GM12892 (cell line): ENCODE measurements around the gene ZDHHC14.

ENCODE experiments used
- POLR2A ChIP-seq: IDR thresholded peaks from 2 replicates; pipeline ENCODE4 v1.6.1; 2011; ENCODE audit warnings: low read depth, low read length, control low read depth
- TAF1 ChIP-seq: IDR thresholded peaks from 2 replicates; pipeline ENCODE4 v1.6.1; 2011; ENCODE audit warnings: low read depth, mild to moderate bottlenecking, control low read depth, low read length, borderline replicate concordance

- TF ChIP-seq TAF1 (no peak), POLR2A (no peak)
Measured at GRCh38 chr6:157638779-157639178, 257.8 kb downstream of the ZDHHC14 start.
